Heart right ventricle (tissue), 16 donors: ENCODE results near the gene CNOT6. TPM values are rescaled to one million over a fixed set of nuclear protein-coding genes. Genes with fewer than 3 reads are reported as not detected.

Experiments used
- ATAC-seq, 8 donors: fragments of 200-7000 bp; cut with Tn5 transposase; one replicate each; pipeline ENCODE4 v1.9.1; 2020; ENCODE audit warnings: mild to moderate bottlenecking in 8 of 8, moderate library complexity in 8 of 8, moderate number of reproducible peaks in 1 of 8
- DNase-seq, 2 donors: peaks; one replicate each; pipeline ENCODE4 v3.0.0-alpha.2; 2020
- H3K27ac ChIP-seq, 10 donors: fragments of 200-600 bp; sonication (generic) in 2 of 10; one replicate each; pipeline versions ENCODE4 v1.5.0 to v1.8.0; 2020 to 2022; ENCODE audit warnings: mild to moderate bottlenecking in 3 of 10
- H3K27me3 ChIP-seq, 7 donors: fragments of 200-600 bp; one replicate each; pipeline ENCODE4 v1.8.0; 2021 to 2022; ENCODE audit warnings: mild to moderate bottlenecking in 2 of 7
- H3K36me3 ChIP-seq, 9 donors: fragments of 200-600 bp; sonication (generic) in 1 of 9; one replicate each; pipeline versions ENCODE4 v1.5.0 to v1.8.0; 2020 to 2022; ENCODE audit warnings: mild to moderate bottlenecking in 2 of 9
- H3K4me1 ChIP-seq, 9 donors: fragments of 200-600 bp; sonication (generic) in 1 of 9; one replicate each; pipeline versions ENCODE4 v1.5.0 to v1.8.0; 2020 to 2022; ENCODE audit warnings: mild to moderate bottlenecking in 4 of 9
- H3K4me3 ChIP-seq, 10 donors: fragments of 200-600 bp; sonication (generic) in 2 of 10; one replicate each; pipeline versions ENCODE4 v1.5.0 to v1.8.0; 2020 to 2022; ENCODE audit warnings: mild to moderate bottlenecking in 7 of 10, moderate library complexity in 2 of 10
- H3K9me3 ChIP-seq, 11 donors: fragments of 200-600 bp in 10 of 11; sonication (generic) in 2 of 11; one replicate each; pipeline versions ENCODE4 v1.5.0 to v1.8.0; 2013 to 2022; ENCODE audit warnings: mild to moderate bottlenecking in 2 of 11, control low read depth in 1 of 11, moderate library complexity in 1 of 11
- WGBS, 2 donors: extraction: QIAGEN DNeasy Blood & Tissue Kit; methylation state at CpG; one replicate each; pipeline ENCODE4 v1.1.7; 2013; ENCODE audit warnings: inconsistent platforms in 1 of 2; 5-methylcytosine and 5-hydroxymethylcytosine counted together
- intact Hi-C, 10 donors: fragments of 100-400 bp; cut with DNase I; formaldehyde crosslinking; loops; one replicate each; pipeline versions ENCODE4 v1.11.1 to v1.14.2; 2022
- polyA plus RNA-seq, 2 donors: library from polyadenylated mRNA; stranded (reverse); fragments of 200-250 nt; gene quantifications; one replicate each; pipeline ENCODE4 v1.2.3, GENCODE V29; 2013
- total RNA-seq, 10 donors: library from RNA; stranded (reverse); fragmentation: NEBNext Ultra II Directional in 3 of 10; extraction: Animal tissue kit (Norgen Biotek cat#: 25700) in 3 of 10; gene quantifications; one replicate each; pipeline versions ENCODE4 v1.2.1 to v1.2.4, GENCODE V29; 2021 to 2023
- TF ChIP-seq, protein P1 (sequence below), 9 donors: fragments of 200-600 bp; sonication (generic) in 2 of 9; IDR thresholded peaks; one replicate each; pipeline versions ENCODE4 v1.5.0 to v1.8.0; 2021 to 2022; ENCODE audit warnings: antibody characterized with exemption in 9 of 9, mild to moderate bottlenecking in 5 of 9, moderate library complexity in 1 of 9
- donor health status: Arrhythmogenic right ventricular cardiomyopathy.
- donor health status: ischemic (EF 13 %, LVEDD 7.1; RV severe dilation, severe dysfunction).
- donor health status: healthy with polysubstance abuse.
- donor health status: DM: no; HTN: yes; CAD: no.
- donor health status: DM: no; HTN: no; CAD: no.
- donor health status: ischemic (EF 25% LVEDD 6.9; RV normal size, moderate dysfunction).
- donor health status: ischemic (EF 25% LVEDD 5.7; RV mildly dilated, moderate dysfunction).
- donor health status: healthy.
- donor health status: DM: yes; HTN: yes; CAD: no.
- donor health status: Ischemic cardiomyopathy.
- donor health status: ischemic (EF 35%, LVEDD 5.7; RV mildly dilated, moderate dysfunction).
- donor health status: nonischemic (EF 11% LVEDD 7.7; RV severe dilation, severe dysfunction).
- donor health status: DM: yes; HTN: yes; CAD: no.
- donor health status: PGD.
- donor health status: ischemic (EF 29% LVEDD 5.4; RV normal size, mild dysfunction).
- donor health status: nonischemic (EF 23%, LVEDD 6.1; RV moderate dilation, normal function).

Gene CNOT6
- total and polyA plus RNA-seq, 12 donors = 3.8 to 20.5 (median 13.1) TPM

- ATAC-seq (no peak), DNase-seq (peak in 1 of 2 donors; percentile 3)
- intact Hi-C loops = no loop called here
- TF ChIP-seq, protein P1, sequence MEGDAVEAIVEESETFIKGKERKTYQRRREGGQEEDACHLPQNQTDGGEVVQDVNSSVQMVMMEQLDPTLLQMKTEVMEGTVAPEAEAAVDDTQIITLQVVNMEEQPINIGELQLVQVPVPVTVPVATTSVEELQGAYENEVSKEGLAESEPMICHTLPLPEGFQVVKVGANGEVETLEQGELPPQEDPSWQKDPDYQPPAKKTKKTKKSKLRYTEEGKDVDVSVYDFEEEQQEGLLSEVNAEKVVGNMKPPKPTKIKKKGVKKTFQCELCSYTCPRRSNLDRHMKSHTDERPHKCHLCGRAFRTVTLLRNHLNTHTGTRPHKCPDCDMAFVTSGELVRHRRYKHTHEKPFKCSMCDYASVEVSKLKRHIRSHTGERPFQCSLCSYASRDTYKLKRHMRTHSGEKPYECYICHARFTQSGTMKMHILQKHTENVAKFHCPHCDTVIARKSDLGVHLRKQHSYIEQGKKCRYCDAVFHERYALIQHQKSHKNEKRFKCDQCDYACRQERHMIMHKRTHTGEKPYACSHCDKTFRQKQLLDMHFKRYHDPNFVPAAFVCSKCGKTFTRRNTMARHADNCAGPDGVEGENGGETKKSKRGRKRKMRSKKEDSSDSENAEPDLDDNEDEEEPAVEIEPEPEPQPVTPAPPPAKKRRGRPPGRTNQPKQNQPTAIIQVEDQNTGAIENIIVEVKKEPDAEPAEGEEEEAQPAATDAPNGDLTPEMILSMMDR (IDR thresholded peaks at IDR 0.05) = no peak
- Histone ChIP-seq H3K9me3 (no peaks in the 10 kb centered on the region), H3K36me3 (no peaks in the 10 kb centered on the region), H3K27me3 (peaks cover 0 to 7% (median 0%) of the 10 kb centered on the region in 7 donors), H3K4me1 (no peaks in the 10 kb centered on the region), H3K27ac (no peak overlapping the region), H3K4me3 (no peak overlapping the region)
- WGBS, 2 donors = 82 to 86% methylated on average over 36 of the region's 36 CpGs
Measured at GRCh38 chr5:180601591-180602480, 107.7 kb downstream of the CNOT6 start.

GRCh38 chr5:180602481-180603075, 108.4 kb downstream of the CNOT6 start:
- intact Hi-C loops = no loop called here
- Histone ChIP-seq H3K9me3 (no peaks in the 10 kb centered on the region), H3K4me1 (no peaks in the 10 kb centered on the region), H3K27me3 (peaks cover 0 to 7% (median 0%) of the 10 kb centered on the region in 7 donors), H3K4me3 (no peak overlapping the region), H3K27ac (no peak overlapping the region), H3K36me3 (no peaks in the 10 kb centered on the region)
- no peak for ATAC-seq
- TF ChIP-seq, protein P1 (IDR thresholded peaks at IDR 0.05) = no peak
- WGBS, 2 donors = 65% methylated on average over 15 of the region's 15 CpGs
- DNase-seq = no peak

- intact Hi-C loops = no loop called here
- H3K27me3 ChIP-seq = peaks cover 0 to 7% (median 0%) of the 10 kb centered on the region in 7 donors
- no peaks in the 10 kb centered on the region for H3K9me3 ChIP-seq
- H3K27ac ChIP-seq = no peak overlapping the region
- WGBS, 2 donors = 93% methylated on average over 19 of the region's 19 CpGs
- H3K36me3 ChIP-seq = no peaks in the 10 kb centered on the region
- no peak overlapping the region for H3K4me3 ChIP-seq
- TF ChIP-seq, protein P1 (IDR thresholded peaks at IDR 0.05) = no peak
- H3K4me1 ChIP-seq = no peaks in the 10 kb centered on the region
- DNase-seq = no peak
- no peak for ATAC-seq
Measured at GRCh38 chr5:180603076-180603594, 109.0 kb downstream of the CNOT6 start.

- DNase-seq = no peak
Measured at GRCh38 chr5:180604271-180604670, 110.1 kb downstream of the CNOT6 start.

More at GRCh38 chr5:180604271-180604670, 110.1 kb downstream of the CNOT6 start:
- H3K4me3 ChIP-seq = no peak overlapping the region
- H3K27ac ChIP-seq = no peak overlapping the region
- peaks cover 0 to 9% (median 0%) of the 10 kb centered on the region in 7 donors for H3K27me3 ChIP-seq
- no peaks in the 10 kb centered on the region for H3K4me1 ChIP-seq
- TF ChIP-seq, protein P1 (IDR thresholded peaks at IDR 0.05) = no peak
- WGBS, 2 donors = 76 to 78% methylated on average over 13 of the region's 13 CpGs
- peaks cover 0 to 8% (median 0%) of the 10 kb centered on the region in 9 donors for H3K36me3 ChIP-seq
- intact Hi-C loops = no loop called here
- no peaks in the 10 kb centered on the region for H3K9me3 ChIP-seq
- ATAC-seq = no peak
